ENCODE results near the gene RAX. TPM values are rescaled to one million over a fixed set of nuclear protein-coding genes. Genes with fewer than 3 reads are reported as not detected.
A peak's percentile ranks its signal among the peaks of the same experiment; 100 is the strongest.

RAX gene
- total and polyA plus RNA-seq, 2 of the 8 experiments (the other 6 are each of a cell fraction or from before 2014, with no cell fraction given), result 0.12 to 0.52 TPM

GRCh38 chr18:59218018-59218417 lies 55.2 kb downstream of the RAX start:
- Histone ChIP-seq H3K23ac (ENCODE audit: insufficient read length) (no peak overlapping the region), H4K91ac (replicated peaks; ENCODE audit: insufficient read length, low read length) (no peak overlapping the region), H3K4ac (replicated peaks; ENCODE audit: insufficient read length, low read depth, low read length) (no peak overlapping the region), H3K9ac (replicated peaks in 1 of 4; ENCODE audit: extremely low read depth in 1 of 4, low read depth in 3 of 4, low read length in 3 of 4) (no peak overlapping the region), H2BK120ac (replicated peaks; ENCODE audit: low read depth, low read length) (no peak overlapping the region), H3K27ac (ENCODE audit: low read depth, low read length) (no peak overlapping the region), H2BK15ac (ENCODE audit: low read length) (no peak overlapping the region), H3K23me2 (ENCODE audit: low read depth, low read length) (peaks cover 16% of the 10 kb centered on the region), H4K8ac (ENCODE audit: extremely low read depth, insufficient read depth, low read length) (no peak overlapping the region), H3K4me2 (ENCODE audit: insufficient read depth in 1 of 2, low read depth in 2 of 2, low read length in 2 of 2) (no peak overlapping the region), H3K56ac (replicated peaks; ENCODE audit: insufficient read length, low read depth, low read length) (no peak overlapping the region), H3K9me3 (ENCODE audit: insufficient read depth in 2 of 2, low read depth in 1 of 2, low read length in 1 of 2) (no peaks in the 10 kb centered on the region), H3K79me1 (ENCODE audit: low read depth, low read length) (no peaks in the 10 kb centered on the region), H4K20me1 (replicated peaks in 1 of 2; ENCODE audit: control insufficient read depth in 1 of 2, insufficient read depth in 2 of 2, low read length in 2 of 2) (peaks cover 0 to 2% of the 10 kb centered on the region in 2 experiments), H3K14ac (ENCODE audit: insufficient read length) (no peak overlapping the region), H3K4me3 (ENCODE audit: extremely low read depth in 1 of 4, insufficient read depth in 2 of 4, low read depth in 3 of 4, low read length in 4 of 4) (no peak overlapping the region), H2AK5ac (ENCODE audit: low read depth, low read length) (no peak overlapping the region), H2AFZ (ENCODE audit: low read length) (no peak overlapping the region), H4K5ac (ENCODE audit: insufficient read length, low read depth, low read length) (no peak overlapping the region), H3K27me3 (replicated peaks in 1 of 4; ENCODE audit: control insufficient read depth in 3 of 4, extremely low read depth in 1 of 4, insufficient read depth in 3 of 4, low read length in 3 of 4) (peaks cover 39 to 56% (median 49%) of the 10 kb centered on the region in 4 experiments), H2BK12ac (ENCODE audit: low read depth, low read length) (no peak overlapping the region), H3K4me1 (replicated peaks in 1 of 4; ENCODE audit: control insufficient read depth in 3 of 4, insufficient read depth in 4 of 4, low read length in 3 of 4) (peaks cover 0 to 14% (median 7%) of the 10 kb centered on the region in 4 experiments; a peak in 5 of 7 replicates), H2BK5ac (ENCODE audit: low read depth, low read length) (peak overlapping the region; percentile 20; the same call in 1 of the 2 replicates), H3K79me2 (ENCODE audit: control insufficient read depth in 1 of 2, insufficient read depth in 2 of 2, low read length in 2 of 2) (no peaks in the 10 kb centered on the region), H2BK20ac (ENCODE audit: low read length) (no peak overlapping the region), H3K18ac (ENCODE audit: extremely low read depth, low read length) (no peak overlapping the region), H3K36me3 (ENCODE audit: control insufficient read depth in 2 of 4, insufficient read depth in 4 of 4, low read length in 3 of 4) (no peaks in the 10 kb centered on the region)
- FAIRE-seq (no peak), DNase-seq (ENCODE audit: low read depth in 1 of 2, low spot score in 2 of 2) (no peak)
- ChIA-PET POLR2A (ENCODE audit: partially characterized antibody) (no interaction called here), CTCF (ENCODE audit: partially characterized antibody) (interaction anchor here (0.5 to 9.2 kb wide), 6 partner anchors 13 to 449 kb away, joined by 3 to 72 read pairs (median 3); no protein-coding TSS in a partner anchor)
- WGBS, 2 experiments (ENCODE audit: extremely low coverage in 1 of 2, insufficient coverage in 1 of 2, insufficient read length in 1 of 2, insufficient replicate concordance in 2 of 2, low coverage in 1 of 2, low lambda C conversion rate in 2 of 2, missing lambda C conversion rate in 1 of 2), result 76% methylated on average over 6 of the region's 6 CpGs; no CpG with 5 or more reads in 1 of the 2 experiments
- no peak for TF ChIP-seq NRF1 (IDR thresholded peaks at IDR 0.05; ENCODE audit: low read depth, low read length)
- TF ChIP-seq SP2 (IDR thresholded peaks at IDR 0.05; ENCODE audit: low read length), result no peak
- no peak for TF ChIP-seq TBP (IDR thresholded peaks at IDR 0.05; ENCODE audit: low read depth, low read length)
- TF ChIP-seq BACH1 (IDR thresholded peaks at IDR 0.05; ENCODE audit: low read length), result no peak
- no peak for TF ChIP-seq TAF1 (IDR thresholded peaks at IDR 0.05; ENCODE audit: low read depth, low read length)
